NCI-H146 treated with DMSO at 0.1 percent for 48 hours (cell line): ENCODE measurements around the gene RGS6.

Experiments
- DNase-seq: peaks from one replicate; lab custom pipeline; 2025; ENCODE audit not compliant: unreplicated experiment; lab: John Stamatoyannopoulos, UW

Gene RGS6

GRCh38 chr14:72154645-72155378 is 222.6 kb downstream of the RGS6 start:
- no peak for DNase-seq

- no peak for DNase-seq
These were observed 223.3 kb downstream of the RGS6 start for GRCh38 chr14:72155379-72155993.

- DNase-seq, result no peak
These were observed 232.4 kb downstream of the RGS6 start for GRCh38 chr14:72164420-72165228.

DNA sequence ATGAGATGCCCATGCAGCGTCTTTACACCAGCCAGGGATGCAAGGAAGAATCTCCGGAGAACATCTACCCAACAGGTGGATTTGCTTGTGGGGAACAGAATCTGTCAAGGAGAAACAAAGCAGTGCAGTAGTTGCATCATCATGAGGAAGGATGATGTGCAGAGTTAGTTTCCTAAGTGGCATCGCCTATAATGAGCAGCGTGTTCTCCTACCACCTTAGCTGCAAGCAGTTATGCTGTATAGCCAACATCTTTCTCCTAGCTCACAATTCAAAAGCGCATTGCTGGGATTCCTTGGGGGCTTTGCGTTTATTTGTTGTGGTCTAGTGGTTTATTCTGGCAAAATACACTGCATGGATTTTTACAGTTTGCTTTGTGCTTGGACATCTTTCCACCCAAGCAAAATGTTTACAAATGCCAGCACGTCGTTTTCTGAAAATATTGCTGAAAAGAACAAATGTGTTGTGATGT is 233.0 kb downstream of the RGS6 start:
- DNase-seq, result no peak

- no peak for DNase-seq
These were observed 237.3 kb downstream of the RGS6 start for GRCh38 chr14:72169521-72169920.

DNA sequence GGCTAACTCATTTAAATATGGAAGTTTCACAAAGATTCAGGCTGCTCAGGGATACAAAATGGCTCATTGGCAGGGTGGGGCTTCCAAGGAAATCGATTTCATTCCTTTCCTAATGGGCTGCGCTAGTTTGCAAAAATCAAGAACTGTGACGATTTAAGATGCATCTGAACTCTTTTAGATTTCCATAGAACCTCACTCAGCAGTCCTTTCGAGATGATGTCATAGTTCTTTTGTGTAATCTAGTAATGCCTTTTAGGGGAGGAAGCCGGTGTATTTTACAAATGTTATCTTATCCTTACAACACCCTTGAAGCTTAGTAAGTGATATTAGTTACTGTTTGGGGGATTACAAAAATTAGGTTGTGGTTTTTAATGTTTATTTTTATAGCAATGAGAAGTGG is 239.8 kb downstream of the RGS6 start:
- no peak for DNase-seq

- no peak for DNase-seq
These were observed 240.4 kb downstream of the RGS6 start for GRCh38 chr14:72172597-72172996.

DNA sequence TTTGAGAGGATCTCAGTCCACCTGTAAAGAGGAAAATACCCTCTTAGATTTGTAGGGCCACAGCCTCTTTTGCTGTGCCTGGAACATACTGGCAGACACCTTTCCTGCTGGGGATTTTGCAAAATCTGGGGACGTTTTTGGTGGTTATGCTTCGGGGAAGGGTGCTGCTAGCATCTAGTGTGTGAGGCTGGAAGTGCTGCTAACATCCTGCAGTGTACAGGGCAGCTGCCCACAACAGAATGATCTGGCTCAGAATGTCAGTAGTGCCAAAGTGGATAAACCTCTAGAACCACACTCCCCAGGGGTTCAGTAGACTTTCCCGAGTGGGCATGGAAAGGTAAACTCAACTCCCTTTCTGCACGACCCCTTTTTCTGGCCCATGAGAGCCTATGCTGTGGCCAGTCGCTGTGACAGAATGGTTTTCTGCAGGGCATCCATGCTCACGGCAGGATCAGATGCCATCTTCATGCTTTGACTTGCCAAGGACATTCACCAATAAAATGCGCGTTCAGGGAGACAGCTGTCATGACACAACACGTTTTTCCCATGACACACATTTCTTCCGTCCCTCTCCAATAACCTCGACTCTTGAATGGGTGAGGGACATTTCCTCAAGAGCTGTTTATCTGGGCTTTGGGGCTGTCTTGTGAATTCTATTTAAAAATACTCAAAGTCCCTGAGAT is 240.9 kb downstream of the RGS6 start:
- DNase-seq, result no peak

GRCh38 chr14:72177251-72177650 is 245.0 kb downstream of the RGS6 start:
- DNase-seq, result no peak

GRCh38 chr14:72178517-72178916 is 246.3 kb downstream of the RGS6 start:
- no peak for DNase-seq

DNA sequence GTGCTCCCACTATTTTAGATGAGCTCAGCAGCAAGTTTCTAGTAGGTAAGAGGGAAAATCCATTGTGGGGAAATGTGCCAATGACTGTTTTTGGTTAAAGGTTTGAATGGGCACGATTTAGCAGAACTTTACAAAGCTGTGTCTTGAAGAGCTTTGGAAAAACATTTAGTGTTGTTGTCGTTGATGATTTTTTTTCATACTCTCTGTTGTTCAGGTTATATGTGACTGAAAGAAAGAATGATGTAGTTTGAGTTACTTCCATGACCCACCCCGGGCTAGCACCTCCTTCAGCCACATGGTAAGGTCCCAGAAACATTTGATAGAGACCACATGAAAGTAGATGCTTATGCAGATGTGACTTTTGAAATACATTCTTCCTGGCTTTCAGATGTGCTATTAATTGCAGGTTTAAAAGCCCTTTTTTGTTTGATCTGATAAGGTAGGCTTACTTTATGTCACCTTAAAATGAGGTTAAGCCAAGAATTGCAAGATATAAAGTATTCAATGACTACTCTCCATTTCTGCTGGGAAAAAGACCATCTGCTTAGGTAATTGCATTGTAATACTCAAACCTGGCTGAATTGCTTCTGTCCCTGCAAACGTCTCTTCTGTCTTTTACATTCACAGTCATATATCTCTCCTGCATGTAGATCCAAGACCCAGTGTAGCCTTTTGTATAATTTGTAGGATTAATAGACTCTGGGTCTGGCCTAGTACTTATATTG is 250.6 kb downstream of the RGS6 start:
- DNase-seq, result no peak

DNA sequence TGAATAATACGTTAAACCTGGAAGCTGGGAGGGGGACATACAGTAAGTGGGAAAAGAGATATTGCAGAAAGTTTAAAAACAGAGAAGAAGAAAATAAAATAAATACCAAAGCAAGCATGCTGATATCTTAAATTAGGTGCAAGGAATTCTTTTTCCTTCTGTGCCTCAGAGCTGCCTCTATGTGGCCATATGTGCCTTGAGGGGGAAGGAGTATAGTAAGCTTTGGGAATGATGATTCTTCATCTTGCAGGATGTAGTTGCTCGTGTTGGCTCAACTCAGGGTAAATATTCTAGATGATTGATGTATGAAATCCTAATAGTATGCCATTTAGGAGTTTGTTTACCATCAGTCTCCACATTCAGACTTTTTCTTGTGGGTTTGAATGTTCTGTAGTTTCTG is 251.4 kb downstream of the RGS6 start:
- DNase-seq, result no peak

GRCh38 chr14:72186523-72186922 is 254.3 kb downstream of the RGS6 start:
- no peak for DNase-seq

- DNase-seq, result no peak
These were observed 264.2 kb downstream of the RGS6 start for GRCh38 chr14:72196237-72197015.

GRCh38 chr14:72201645-72202044 is 269.4 kb downstream of the RGS6 start:
- DNase-seq, result no peak

- DNase-seq, result no peak
These were observed 281.2 kb downstream of the RGS6 start for GRCh38 chr14:72213424-72213823.

- DNase-seq, result no peak
These were observed 282.9 kb downstream of the RGS6 start for GRCh38 chr14:72215080-72215479.

DNA sequence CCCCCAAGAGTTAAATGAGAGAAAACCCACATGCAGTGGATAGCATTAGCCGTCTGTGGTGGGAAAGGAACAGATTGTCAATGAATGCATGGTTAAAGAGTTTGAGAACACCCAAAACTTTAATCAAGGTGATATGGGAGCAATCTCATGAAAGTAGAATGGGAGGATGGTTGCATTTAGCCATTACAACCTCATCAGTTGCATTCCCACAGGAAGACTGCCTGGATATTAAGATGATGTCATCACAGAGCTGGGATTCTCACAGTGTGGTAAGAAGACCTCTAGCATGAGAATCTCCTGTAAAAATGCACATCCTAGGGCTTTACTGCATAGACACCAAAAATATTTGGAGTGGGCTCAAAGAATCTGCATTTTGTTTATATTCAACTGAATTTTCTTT is 284.9 kb downstream of the RGS6 start:
- no peak for DNase-seq

GRCh38 chr14:72222046-72222445 is 289.8 kb downstream of the RGS6 start:
- no peak for DNase-seq

- no peak for DNase-seq
These were observed 304.4 kb downstream of the RGS6 start for GRCh38 chr14:72236629-72237028.
